ENCODE results near the gene SLC6A6.
A peak's percentile ranks its signal among the peaks of the same experiment; 100 is the strongest.

Gene SLC6A6

GRCh38 chr3:14412831-14413380 is 10.5 kb downstream of the SLC6A6 start:
- H3K4me3 Mint-ChIP-seq, result no peak overlapping the region
- no peak for DNase-seq (ENCODE audit: low spot score)
- peaks cover 20% of the 10 kb centered on the region for H3K4me1 Mint-ChIP-seq (ENCODE audit: low read depth)
- H3K27me3 Mint-ChIP-seq (ENCODE audit: low read depth), result no peaks in the 10 kb centered on the region
- no peak overlapping the region for H3K27ac Mint-ChIP-seq
- H3K9me3 Mint-ChIP-seq, result no peaks in the 10 kb centered on the region
- H3K36me3 Mint-ChIP-seq (ENCODE audit: low read depth), result peaks cover 29% of the 10 kb centered on the region

DNA sequence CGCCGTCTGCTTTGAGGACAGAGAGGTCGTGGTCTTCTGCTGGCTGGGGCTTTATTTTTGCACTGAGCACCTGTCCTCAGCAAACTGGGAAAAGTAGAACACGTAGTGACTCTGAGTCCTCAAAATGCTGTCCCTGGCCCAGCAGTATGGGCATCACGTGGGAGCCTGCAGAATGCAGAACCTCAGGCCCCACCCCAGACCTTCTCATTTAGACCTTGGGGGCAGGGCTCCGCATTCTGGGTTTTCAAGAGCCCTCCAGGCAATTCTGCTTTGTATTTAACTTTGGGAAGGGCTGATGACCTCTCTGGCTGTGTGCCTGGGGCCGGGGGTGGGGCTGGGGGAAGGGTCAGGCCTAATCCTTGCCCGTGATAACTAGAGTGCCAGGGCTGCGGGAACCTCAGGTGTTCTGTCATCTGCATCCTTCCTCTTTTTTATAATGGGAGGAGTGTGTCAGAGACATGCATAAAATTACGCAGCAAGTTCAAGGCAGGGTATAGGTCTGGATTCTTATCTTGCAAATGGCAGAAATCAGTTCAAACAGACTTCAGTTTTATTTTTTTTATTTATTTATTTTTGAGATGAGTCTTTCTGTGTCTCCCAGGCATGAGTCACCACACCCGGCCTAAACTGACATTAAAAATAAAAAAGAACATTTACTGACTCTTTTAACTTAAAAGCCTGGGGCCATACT is 11.1 kb downstream of the SLC6A6 start:
- H3K27ac Mint-ChIP-seq, result peak overlapping the region; percentile 8

GRCh38 chr3:14414846-14415464 is 12.5 kb downstream of the SLC6A6 start:
- Mint-ChIP-seq H3K27me3 (ENCODE audit: low read depth) (no peaks in the 10 kb centered on the region), H3K9me3 (no peaks in the 10 kb centered on the region), H3K27ac (peak overlapping the region; percentile 32), H3K36me3 (ENCODE audit: low read depth) (peaks cover 27% of the 10 kb centered on the region), H3K4me1 (ENCODE audit: low read depth) (peaks cover 16% of the 10 kb centered on the region), H3K4me3 (no peak overlapping the region)
- DNase-seq (ENCODE audit: low spot score), result no peak

More for the DNA sequence above, 11.1 kb downstream of the SLC6A6 start:
- Mint-ChIP-seq H3K4me1 (ENCODE audit: low read depth) (peaks cover 21% of the 10 kb centered on the region), H3K36me3 (ENCODE audit: low read depth) (peaks cover 30% of the 10 kb centered on the region), H3K27me3 (ENCODE audit: low read depth) (no peaks in the 10 kb centered on the region), H3K9me3 (no peaks in the 10 kb centered on the region), H3K4me3 (no peak overlapping the region)
- no peak for DNase-seq (ENCODE audit: low spot score)

DNA sequence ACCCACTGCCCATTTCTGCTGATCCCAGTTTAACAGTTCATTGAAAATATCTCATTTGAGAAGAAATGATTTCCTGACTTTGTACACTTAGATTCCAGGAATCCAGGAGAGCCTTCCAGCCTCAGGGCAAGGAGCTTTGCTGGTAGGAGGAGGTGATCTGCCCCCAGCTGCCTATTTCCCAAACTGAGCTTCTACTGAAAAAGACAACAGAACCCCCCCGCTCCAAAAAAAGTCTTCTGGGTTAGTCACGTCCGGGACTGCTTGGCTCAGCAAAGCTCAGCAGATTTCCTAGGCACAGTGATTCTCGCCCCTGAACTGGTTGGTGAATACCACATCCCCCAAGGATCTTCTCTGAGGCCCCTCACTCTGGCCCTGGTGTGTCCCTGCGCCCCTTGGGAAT is 13.1 kb downstream of the SLC6A6 start:
- Mint-ChIP-seq H3K27me3 (ENCODE audit: low read depth) (no peaks in the 10 kb centered on the region), H3K4me3 (no peak overlapping the region), H3K9me3 (no peaks in the 10 kb centered on the region), H3K27ac (no peak overlapping the region), H3K36me3 (ENCODE audit: low read depth) (peaks cover 22% of the 10 kb centered on the region), H3K4me1 (ENCODE audit: low read depth) (peaks cover 12% of the 10 kb centered on the region)
- DNase-seq (ENCODE audit: low spot score), result no peak

DNA sequence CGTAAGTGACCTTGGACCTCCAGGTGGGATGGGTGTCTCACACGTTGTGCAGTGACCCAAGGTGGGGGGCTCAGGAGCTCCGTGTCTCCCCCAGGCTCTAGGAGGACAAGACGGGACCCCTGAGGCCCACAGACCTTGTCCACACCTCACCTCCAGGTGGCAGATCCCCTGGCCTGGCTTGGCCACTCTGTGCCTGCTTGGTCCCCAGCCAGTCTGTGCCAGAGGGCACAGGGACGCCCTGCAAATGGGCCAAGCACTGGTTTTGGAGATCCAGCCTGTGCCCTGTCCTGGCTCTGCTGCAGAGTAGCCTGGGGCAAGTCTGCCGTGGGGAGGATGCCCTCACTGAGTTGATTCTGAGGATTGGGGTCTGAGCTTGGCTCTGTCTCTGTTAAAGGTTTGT is 14.0 kb downstream of the SLC6A6 start:
- Mint-ChIP-seq H3K27ac (no peak overlapping the region), H3K27me3 (ENCODE audit: low read depth) (no peaks in the 10 kb centered on the region), H3K4me3 (no peak overlapping the region), H3K4me1 (ENCODE audit: low read depth) (peaks cover 4% of the 10 kb centered on the region), H3K36me3 (ENCODE audit: low read depth) (peaks cover 13% of the 10 kb centered on the region), H3K9me3 (no peaks in the 10 kb centered on the region)
- DNase-seq (ENCODE audit: low spot score), result no peak

- peaks cover 14% of the 10 kb centered on the region for H3K36me3 Mint-ChIP-seq (ENCODE audit: low read depth)
- no peak overlapping the region for H3K27ac Mint-ChIP-seq
- H3K4me1 Mint-ChIP-seq (ENCODE audit: low read depth), result peaks cover 9% of the 10 kb centered on the region
- H3K9me3 Mint-ChIP-seq, result no peaks in the 10 kb centered on the region
- H3K27me3 Mint-ChIP-seq (ENCODE audit: low read depth), result no peaks in the 10 kb centered on the region
- H3K4me3 Mint-ChIP-seq, result no peak overlapping the region
- no peak for DNase-seq (ENCODE audit: low spot score)
Measured at GRCh38 chr3:14418296-14419250, 16.2 kb downstream of the SLC6A6 start.

- no peaks in the 10 kb centered on the region for H3K9me3 Mint-ChIP-seq
- peaks cover 7% of the 10 kb centered on the region for H3K36me3 Mint-ChIP-seq (ENCODE audit: low read depth)
- H3K27ac Mint-ChIP-seq, result peak overlapping the region; percentile 10
- H3K27me3 Mint-ChIP-seq (ENCODE audit: low read depth), result no peaks in the 10 kb centered on the region
- DNase-seq (ENCODE audit: low spot score), result no peak
- H3K4me3 Mint-ChIP-seq, result no peak overlapping the region
- H3K4me1 Mint-ChIP-seq (ENCODE audit: low read depth), result peaks cover 41% of the 10 kb centered on the region
Measured at GRCh38 chr3:14422016-14422963, 19.9 kb downstream of the SLC6A6 start.

GRCh38 chr3:14423197-14423743 is 20.9 kb downstream of the SLC6A6 start:
- Mint-ChIP-seq H3K4me3 (no peak overlapping the region), H3K27me3 (ENCODE audit: low read depth) (no peaks in the 10 kb centered on the region), H3K27ac (peak overlapping the region; percentile 76), H3K4me1 (ENCODE audit: low read depth) (peaks cover 48% of the 10 kb centered on the region), H3K9me3 (no peaks in the 10 kb centered on the region), H3K36me3 (ENCODE audit: low read depth) (peaks cover 8% of the 10 kb centered on the region)
- DNase-seq (ENCODE audit: low spot score), result no peak

DNA sequence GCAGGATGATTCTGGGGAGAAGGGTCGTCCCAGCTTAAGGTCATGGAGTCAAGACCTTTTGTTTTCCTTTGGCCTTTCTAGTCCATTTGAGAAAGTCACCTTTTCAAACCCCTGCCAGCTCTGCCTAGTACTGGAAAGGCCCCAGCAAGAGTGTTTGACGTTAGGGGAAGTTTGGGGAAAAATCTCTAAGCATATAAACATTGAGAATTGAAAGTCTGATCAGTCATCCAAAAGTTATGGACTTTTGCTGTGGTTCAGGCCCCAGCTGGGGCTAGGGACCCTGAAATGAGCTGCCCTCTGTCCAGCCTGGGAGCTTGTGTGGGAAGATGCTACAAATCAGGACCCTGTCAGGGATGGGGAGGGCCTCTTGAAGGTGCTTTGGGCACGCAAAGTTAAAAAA is 21.6 kb downstream of the SLC6A6 start:
- Mint-ChIP-seq H3K4me1 (ENCODE audit: low read depth) (peaks cover 53% of the 10 kb centered on the region), H3K9me3 (no peaks in the 10 kb centered on the region), H3K27me3 (ENCODE audit: low read depth) (no peaks in the 10 kb centered on the region), H3K36me3 (ENCODE audit: low read depth) (peaks cover 8% of the 10 kb centered on the region), H3K27ac (peak overlapping the region; percentile 76), H3K4me3 (peak overlapping the region; percentile 54)
- DNase-seq (ENCODE audit: low spot score), result no peak

GRCh38 chr3:14424711-14425580 is 22.5 kb downstream of the SLC6A6 start:
- H3K27ac Mint-ChIP-seq, result peak overlapping the region; percentile 76
- H3K27me3 Mint-ChIP-seq (ENCODE audit: low read depth), result no peaks in the 10 kb centered on the region
- H3K36me3 Mint-ChIP-seq (ENCODE audit: low read depth), result peaks cover 14% of the 10 kb centered on the region
- DNase-seq (ENCODE audit: low spot score), result no peak
- no peaks in the 10 kb centered on the region for H3K9me3 Mint-ChIP-seq
- peak overlapping the region; percentile 64 for H3K4me3 Mint-ChIP-seq
- H3K4me1 Mint-ChIP-seq (ENCODE audit: low read depth), result peaks cover 63% of the 10 kb centered on the region

DNA sequence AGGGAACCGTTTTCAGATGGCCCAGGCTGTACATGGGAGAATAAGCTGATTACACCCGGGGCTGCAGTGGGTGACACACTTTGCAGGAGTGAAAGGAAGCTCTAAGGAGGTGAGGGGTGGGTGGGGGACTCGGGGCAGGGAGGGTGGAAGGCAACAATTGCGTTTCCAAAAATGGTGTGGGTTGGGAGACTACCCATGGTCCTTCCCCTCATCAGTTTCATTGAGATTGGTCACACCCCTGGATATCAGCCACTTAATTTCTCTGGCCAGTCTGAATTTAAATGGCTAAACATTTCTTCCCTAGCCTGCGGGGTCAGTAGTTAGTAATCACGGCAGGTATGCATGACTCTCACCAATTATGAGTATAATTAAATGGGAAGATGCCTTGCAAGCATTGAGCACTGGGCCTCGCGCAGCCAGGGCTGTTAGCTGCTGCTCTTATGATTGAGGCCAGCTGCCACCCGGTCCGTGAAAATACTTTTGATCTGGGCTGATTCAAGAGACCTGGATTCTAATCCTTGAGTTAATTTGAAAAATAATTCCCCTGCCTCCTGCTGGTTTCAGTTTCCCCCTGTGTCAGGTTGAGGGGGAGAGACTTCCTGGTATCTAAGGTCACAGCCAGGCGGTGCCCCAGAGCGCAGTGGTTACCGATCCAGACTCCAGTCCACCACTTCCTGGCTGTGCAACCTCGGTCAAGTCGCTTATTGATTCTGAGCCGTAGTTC is 23.3 kb downstream of the SLC6A6 start:
- Mint-ChIP-seq H3K27me3 (ENCODE audit: low read depth) (no peaks in the 10 kb centered on the region), H3K9me3 (no peaks in the 10 kb centered on the region), H3K4me1 (ENCODE audit: low read depth) (peaks cover 66% of the 10 kb centered on the region), H3K36me3 (ENCODE audit: low read depth) (peaks cover 14% of the 10 kb centered on the region), H3K4me3 (peak overlapping the region; percentile 82), H3K27ac (peak overlapping the region; percentile 87)
- DNase-seq (ENCODE audit: low spot score), result peak; percentile 42

- Mint-ChIP-seq H3K36me3 (ENCODE audit: low read depth) (peaks cover 14% of the 10 kb centered on the region), H3K4me3 (peak overlapping the region; percentile 82), H3K27me3 (ENCODE audit: low read depth) (no peaks in the 10 kb centered on the region), H3K27ac (peak overlapping the region; percentile 87), H3K4me1 (ENCODE audit: low read depth) (peaks cover 72% of the 10 kb centered on the region), H3K9me3 (no peaks in the 10 kb centered on the region)
- no peak for DNase-seq (ENCODE audit: low spot score)
Measured at GRCh38 chr3:14426305-14426620, 23.9 kb downstream of the SLC6A6 start.

Measured in T-helper 2 cell treated with Interferon-gamma antibody and Interleukin-4, amounts not matched to agents 5 μg/mL and 100 μg/mL, for 36 hours (primary cell).